ENCODE measurements around the gene ZSCAN18.

The ZSCAN18 gene

GRCh38 chr19:58044391-58044790 is 53.6 kb downstream of the ZSCAN18 start:
- no peak for DNase-seq

- no peak for DNase-seq
Measured at GRCh38 chr19:58042495-58043340, 55.3 kb downstream of the ZSCAN18 start.

GRCh38 chr19:58040751-58041525 is 57.1 kb downstream of the ZSCAN18 start:
- DNase-seq, result no peak

GRCh38 chr19:58038688-58039204 is 59.3 kb downstream of the ZSCAN18 start:
- DNase-seq, result no peak

- DNase-seq, result no peak
Measured at GRCh38 chr19:58037927-58038687, 59.9 kb downstream of the ZSCAN18 start.

- no peak for DNase-seq
Measured at GRCh38 chr19:58035863-58036262, 62.2 kb downstream of the ZSCAN18 start.

GRCh38 chr19:58034477-58034793 is 63.6 kb downstream of the ZSCAN18 start:
- DNase-seq, result no peak
